HFFc6 (cell line): Measurements from ENCODE around the gene MRPL40. TPM values are rescaled to one million over a fixed set of nuclear protein-coding genes. Genes with fewer than 3 reads are reported as not detected.

Source experiments
- DNase-seq: peaks from one replicate; pipeline ENCODE4 v3.0.0-alpha.2; 2018
- H3K27ac Mint-ChIP-seq: 2 replicates; pipeline ENCODE4 v1.8.0; 2020; ENCODE audit warnings: mild to moderate bottlenecking, mixed read lengths
- H3K27me3 Mint-ChIP-seq: 2 replicates; pipeline ENCODE4 v1.8.0; 2021; ENCODE audit warnings: mild to moderate bottlenecking, moderate library complexity, mixed read lengths; ENCODE audit not compliant: insufficient read depth
- H3K36me3 Mint-ChIP-seq: 2 replicates; pipeline ENCODE4 v1.8.0; 2021; ENCODE audit warnings: low read depth, mixed read lengths
- H3K4me1 Mint-ChIP-seq: 2 replicates; pipeline ENCODE4 v1.8.0; 2020; ENCODE audit warnings: low read depth, mixed read lengths
- H3K4me3 Mint-ChIP-seq: 2 replicates; pipeline ENCODE4 v1.8.0; 2020; ENCODE audit warnings: mild to moderate bottlenecking, moderate library complexity, mixed read lengths
- H3K9me3 Mint-ChIP-seq: 2 replicates; pipeline ENCODE4 v1.8.0; 2020; ENCODE audit warnings: mild to moderate bottlenecking, mixed read lengths
- CTCF ChIP-seq: fragments of 200-600 bp; sonication (generic); IDR thresholded peaks from 2 replicates; pipeline ENCODE4 v1.5.0; 2021; ENCODE audit warnings: antibody characterized with exemption, mild to moderate bottlenecking
- total RNA-seq, 6 experiments: library from RNA; stranded (reverse); fragmentation: NEBNext Ultra II Directional; extraction: Animal tissue kit (Norgen Biotek cat#: 25700); gene quantifications; 2 replicates in 1 of 6; 3 replicates in 5 of 6; pipeline ENCODE4 v1.2.3, GENCODE V29; 2021

Gene MRPL40
- total RNA-seq, 6 experiments from 2014 or later = 44.6 to 52.6 (median 47.5) TPM

GRCh38 chr22:19469421-19469820 is 37.1 kb downstream of the MRPL40 start:
- H3K9me3 Mint-ChIP-seq = no peaks in the 10 kb centered on the region
- H3K36me3 Mint-ChIP-seq = peaks cover 36% of the 10 kb centered on the region
- H3K4me1 Mint-ChIP-seq = peaks cover 21% of the 10 kb centered on the region
- DNase-seq = no peak
- no peak overlapping the region for H3K4me3 Mint-ChIP-seq
- H3K27me3 Mint-ChIP-seq = peaks cover 2% of the 10 kb centered on the region
- no peak overlapping the region for H3K27ac Mint-ChIP-seq
- no peak for TF ChIP-seq CTCF

- DNase-seq = no peak
- peaks cover 32% of the 10 kb centered on the region for H3K36me3 Mint-ChIP-seq
- H3K27me3 Mint-ChIP-seq = peaks cover 2% of the 10 kb centered on the region
- no peaks in the 10 kb centered on the region for H3K9me3 Mint-ChIP-seq
- H3K4me1 Mint-ChIP-seq = peaks cover 15% of the 10 kb centered on the region
- no peak overlapping the region for H3K27ac Mint-ChIP-seq
- no peak overlapping the region for H3K4me3 Mint-ChIP-seq
- no peak for TF ChIP-seq CTCF
Observed at GRCh38 chr22:19470010-19470409, 37.7 kb downstream of the MRPL40 start.

- H3K4me1 Mint-ChIP-seq = peaks cover 20% of the 10 kb centered on the region
- no peak for DNase-seq
- H3K9me3 Mint-ChIP-seq = no peaks in the 10 kb centered on the region
- no peak overlapping the region for H3K4me3 Mint-ChIP-seq
- H3K27me3 Mint-ChIP-seq = peaks cover 2% of the 10 kb centered on the region
- peaks cover 27% of the 10 kb centered on the region for H3K36me3 Mint-ChIP-seq
- no peak for TF ChIP-seq CTCF
- no peak overlapping the region for H3K27ac Mint-ChIP-seq
Observed at GRCh38 chr22:19471572-19471971, 39.2 kb downstream of the MRPL40 start.

GRCh38 chr22:19472233-19472632 is 39.9 kb downstream of the MRPL40 start:
- Mint-ChIP-seq H3K4me1 (peaks cover 23% of the 10 kb centered on the region), H3K27me3 (peaks cover 2% of the 10 kb centered on the region), H3K36me3 (peaks cover 27% of the 10 kb centered on the region), H3K27ac (no peak overlapping the region), H3K4me3 (no peak overlapping the region), H3K9me3 (no peaks in the 10 kb centered on the region)
- TF ChIP-seq CTCF = no peak
- no peak for DNase-seq

- peak; percentile 22 for DNase-seq
- no peak overlapping the region for H3K4me3 Mint-ChIP-seq
- peaks cover 18% of the 10 kb centered on the region; the same call in 1 of the 2 replicates for H3K36me3 Mint-ChIP-seq
- peak; percentile 54 for TF ChIP-seq CTCF
- H3K27ac Mint-ChIP-seq = no peak overlapping the region; the same call in 1 of the 2 replicates
- no peaks in the 10 kb centered on the region for H3K9me3 Mint-ChIP-seq
- H3K27me3 Mint-ChIP-seq = peaks cover 2% of the 10 kb centered on the region
- peaks cover 34% of the 10 kb centered on the region for H3K4me1 Mint-ChIP-seq
Observed at GRCh38 chr22:19473578-19473977, 41.2 kb downstream of the MRPL40 start.

GRCh38 chr22:19476023-19476422 is 43.7 kb downstream of the MRPL40 start:
- Mint-ChIP-seq H3K36me3 (peaks cover 6% of the 10 kb centered on the region; the same call in 1 of the 2 replicates), H3K9me3 (no peaks in the 10 kb centered on the region), H3K4me3 (no peak overlapping the region), H3K4me1 (peaks cover 44% of the 10 kb centered on the region), H3K27ac (peak overlapping the region; percentile 7; the same call in 1 of the 2 replicates), H3K27me3 (peaks cover 2% of the 10 kb centered on the region)
- no peak for DNase-seq
- no peak for TF ChIP-seq CTCF
